Activated CD4-positive, alpha-beta T cell treated with anti-CD3 and anti-CD28 coated beads, Interleukin-2, amount 50 U/mL, for 24 hours (primary cell): Measurements from ENCODE around the gene PPFIBP2.

Experiments used
- DNase-seq, 2 donors: peaks; one replicate each; pipeline ENCODE4 v3.0.0-alpha.2; 2020; ENCODE audit warnings: low read depth in 1 of 2, low spot score in 1 of 2

Gene PPFIBP2

GRCh38 chr11:7524462-7525235 is 10.8 kb downstream of the PPFIBP2 start:
- no peak for DNase-seq

- DNase-seq, result no peak
These were observed 11.6 kb downstream of the PPFIBP2 start for GRCh38 chr11:7525424-7525823.

- DNase-seq, result no peak
These were observed 13.2 kb downstream of the PPFIBP2 start for GRCh38 chr11:7527029-7527428.

- DNase-seq, result no peak
These were observed 14.8 kb downstream of the PPFIBP2 start for GRCh38 chr11:7528514-7529049.

- no peak for DNase-seq
These were observed 16.3 kb downstream of the PPFIBP2 start for GRCh38 chr11:7530013-7530640.

GRCh38 chr11:7531011-7531410 is 17.2 kb downstream of the PPFIBP2 start:
- no peak for DNase-seq

- DNase-seq, result no peak
These were observed 18.8 kb downstream of the PPFIBP2 start for GRCh38 chr11:7532405-7533145.

- no peak for DNase-seq
These were observed 19.6 kb downstream of the PPFIBP2 start for GRCh38 chr11:7533199-7534041.

GRCh38 chr11:7534042-7534378 is 20.2 kb downstream of the PPFIBP2 start:
- no peak for DNase-seq

- no peak for DNase-seq
These were observed 22.3 kb downstream of the PPFIBP2 start for GRCh38 chr11:7536100-7536499.

GRCh38 chr11:7537265-7537664 is 23.5 kb downstream of the PPFIBP2 start:
- no peak for DNase-seq

GRCh38 chr11:7538031-7538430 is 24.2 kb downstream of the PPFIBP2 start:
- DNase-seq, result no peak

- DNase-seq, result no peak
These were observed 25.0 kb downstream of the PPFIBP2 start for GRCh38 chr11:7538466-7539454.

GRCh38 chr11:7540830-7541555 is 27.2 kb downstream of the PPFIBP2 start:
- no peak for DNase-seq

- no peak for DNase-seq
These were observed 29.5 kb downstream of the PPFIBP2 start for GRCh38 chr11:7543302-7543701.

GRCh38 chr11:7544021-7544420 is 30.2 kb downstream of the PPFIBP2 start:
- no peak for DNase-seq

- no peak for DNase-seq
These were observed 31.8 kb downstream of the PPFIBP2 start for GRCh38 chr11:7545611-7546010.

- DNase-seq, result no peak
These were observed 32.6 kb downstream of the PPFIBP2 start for GRCh38 chr11:7546324-7546791.

GRCh38 chr11:7547687-7548086 is 33.9 kb downstream of the PPFIBP2 start:
- no peak for DNase-seq
